Cardiac fibroblast (primary cell): ENCODE results near the gene GOLT1B.

Experiments used
- DNase-seq, 2 donors: peaks; one replicate each; pipeline versions ENCODE4 v3.0.0 to v3.0.0-alpha.2; 2010; ENCODE audit warnings: low read depth in 2 of 2
- H3K4me3 ChIP-seq, 2 donors: replicated peaks in 1 of 2; 1 replicate in 1 of 2; 2 replicates in 1 of 2; pipeline ENCODE4 v1.5.1; 2011; ENCODE audit warnings: low read depth in 2 of 2, low read length in 2 of 2, mild to moderate bottlenecking in 2 of 2, moderate library complexity in 1 of 2
- TF ChIP-seq, protein P1 (sequence below): IDR thresholded peaks from one replicate; pipeline ENCODE4 v1.5.1; 2011; ENCODE audit warnings: low read depth, mild to moderate bottlenecking, low read length, inconsistent platforms

The GOLT1B gene

DNA sequence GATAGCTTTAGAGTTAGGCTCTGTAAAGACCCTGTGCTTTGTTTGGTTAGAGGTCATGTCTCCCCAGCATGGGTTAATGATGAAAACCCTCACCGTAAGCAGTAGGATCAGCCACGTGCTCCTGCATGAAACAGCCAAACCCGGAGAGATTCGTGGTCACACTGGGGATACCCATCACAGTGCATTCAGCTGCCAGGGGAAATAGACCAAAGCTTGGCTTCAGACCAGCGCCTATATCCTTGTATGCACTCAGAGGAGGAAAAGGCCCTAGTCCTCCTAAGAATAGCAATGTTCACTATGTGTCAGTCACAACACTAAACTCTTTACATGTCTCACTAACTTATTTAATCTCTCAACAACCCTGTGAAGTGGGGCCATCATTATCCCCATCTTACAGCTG, 40.8 kb downstream of the GOLT1B start:
- no peak overlapping the region for H3K4me3 ChIP-seq
- TF ChIP-seq, protein P1, sequence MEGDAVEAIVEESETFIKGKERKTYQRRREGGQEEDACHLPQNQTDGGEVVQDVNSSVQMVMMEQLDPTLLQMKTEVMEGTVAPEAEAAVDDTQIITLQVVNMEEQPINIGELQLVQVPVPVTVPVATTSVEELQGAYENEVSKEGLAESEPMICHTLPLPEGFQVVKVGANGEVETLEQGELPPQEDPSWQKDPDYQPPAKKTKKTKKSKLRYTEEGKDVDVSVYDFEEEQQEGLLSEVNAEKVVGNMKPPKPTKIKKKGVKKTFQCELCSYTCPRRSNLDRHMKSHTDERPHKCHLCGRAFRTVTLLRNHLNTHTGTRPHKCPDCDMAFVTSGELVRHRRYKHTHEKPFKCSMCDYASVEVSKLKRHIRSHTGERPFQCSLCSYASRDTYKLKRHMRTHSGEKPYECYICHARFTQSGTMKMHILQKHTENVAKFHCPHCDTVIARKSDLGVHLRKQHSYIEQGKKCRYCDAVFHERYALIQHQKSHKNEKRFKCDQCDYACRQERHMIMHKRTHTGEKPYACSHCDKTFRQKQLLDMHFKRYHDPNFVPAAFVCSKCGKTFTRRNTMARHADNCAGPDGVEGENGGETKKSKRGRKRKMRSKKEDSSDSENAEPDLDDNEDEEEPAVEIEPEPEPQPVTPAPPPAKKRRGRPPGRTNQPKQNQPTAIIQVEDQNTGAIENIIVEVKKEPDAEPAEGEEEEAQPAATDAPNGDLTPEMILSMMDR, result no peak
- no peak for DNase-seq

DNA sequence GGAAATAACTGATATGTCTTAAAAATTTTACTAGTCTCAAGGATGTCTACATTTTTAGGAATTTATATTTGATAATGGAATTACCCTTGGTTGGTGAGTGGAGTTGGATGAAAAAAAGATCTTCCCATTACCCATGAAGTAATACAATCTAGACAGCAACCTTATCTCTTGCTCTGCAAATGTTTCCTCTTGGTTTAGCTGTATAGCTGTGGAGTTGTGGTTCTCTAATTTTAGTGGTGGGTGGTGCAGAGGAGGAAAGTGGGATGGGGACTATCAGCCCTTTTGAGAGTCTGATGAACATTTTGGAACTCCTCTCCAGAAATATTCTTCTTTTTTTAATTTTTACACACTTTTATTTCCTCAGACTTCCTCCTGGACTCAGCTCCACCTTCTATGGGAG, 41.6 kb downstream of the GOLT1B start:
- no peak for DNase-seq
- H3K4me3 ChIP-seq, result no peak overlapping the region
- TF ChIP-seq, protein P1, result no peak

DNA sequence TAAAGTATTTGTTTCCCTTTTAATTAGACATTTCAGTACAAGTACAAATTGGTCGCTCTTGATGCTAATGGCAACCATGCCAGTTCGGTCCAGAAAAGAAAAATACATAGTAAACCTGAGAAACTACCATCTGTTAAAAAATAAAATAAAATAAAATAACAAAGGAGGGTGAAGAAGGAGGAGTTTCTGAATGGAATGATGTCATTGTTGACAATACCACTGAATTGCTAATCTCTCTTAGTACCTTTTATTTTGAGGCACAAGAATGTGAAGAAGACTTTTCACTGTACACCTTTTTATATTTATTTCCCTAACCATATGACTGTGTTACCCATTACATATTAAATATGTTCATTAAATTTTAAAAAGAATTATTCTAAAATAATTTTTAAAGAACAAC, 44.0 kb downstream of the GOLT1B start:
- H3K4me3 ChIP-seq, result no peak overlapping the region
- no peak for DNase-seq

DNA sequence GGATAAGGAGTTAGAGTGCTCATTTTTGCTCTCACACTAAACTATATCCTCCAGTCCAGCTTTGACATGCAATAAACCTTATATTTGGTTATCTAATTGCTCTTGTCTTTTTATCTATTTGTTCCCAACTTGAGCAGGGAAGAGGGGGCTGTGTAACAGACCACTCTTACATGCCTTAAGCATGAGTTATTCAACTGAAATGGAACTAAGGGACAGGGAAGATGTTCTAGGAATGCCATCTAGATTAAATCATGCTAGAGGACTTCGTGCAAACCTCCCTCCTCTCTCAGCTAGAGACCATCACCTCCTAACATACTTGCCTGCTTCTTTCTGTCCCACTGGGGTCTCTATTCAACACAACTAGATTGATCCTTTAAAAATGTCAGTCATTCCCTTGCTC, 45.1 kb downstream of the GOLT1B start:
- DNase-seq, result peak in 1 of 2 donors; percentile 35
- TF ChIP-seq, protein P1, result no peak
- H3K4me3 ChIP-seq, result no peak overlapping the region

More for the DNA sequence above, 44.0 kb downstream of the GOLT1B start:
- TF ChIP-seq, protein P1, result no peak

DNA sequence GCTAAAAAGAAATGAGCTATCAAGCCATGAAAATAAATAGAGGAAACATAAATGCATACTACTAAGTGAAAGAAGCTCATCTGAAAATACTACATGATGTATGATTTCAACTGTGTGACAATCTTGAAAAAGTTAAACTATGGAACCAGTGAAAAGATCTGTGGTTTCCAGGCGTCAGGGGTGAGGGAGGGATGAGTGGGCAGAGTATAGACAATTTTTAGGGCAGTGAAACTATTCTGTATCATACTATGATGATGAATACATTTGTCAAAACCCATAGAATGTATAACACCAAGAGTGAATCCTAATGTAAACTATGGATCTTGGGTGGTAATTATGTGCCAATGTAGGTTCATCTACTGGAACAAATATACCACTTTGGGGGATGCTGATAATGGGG, 45.8 kb downstream of the GOLT1B start:
- TF ChIP-seq, protein P1, result no peak
- DNase-seq, result no peak
- no peak overlapping the region for H3K4me3 ChIP-seq

DNA sequence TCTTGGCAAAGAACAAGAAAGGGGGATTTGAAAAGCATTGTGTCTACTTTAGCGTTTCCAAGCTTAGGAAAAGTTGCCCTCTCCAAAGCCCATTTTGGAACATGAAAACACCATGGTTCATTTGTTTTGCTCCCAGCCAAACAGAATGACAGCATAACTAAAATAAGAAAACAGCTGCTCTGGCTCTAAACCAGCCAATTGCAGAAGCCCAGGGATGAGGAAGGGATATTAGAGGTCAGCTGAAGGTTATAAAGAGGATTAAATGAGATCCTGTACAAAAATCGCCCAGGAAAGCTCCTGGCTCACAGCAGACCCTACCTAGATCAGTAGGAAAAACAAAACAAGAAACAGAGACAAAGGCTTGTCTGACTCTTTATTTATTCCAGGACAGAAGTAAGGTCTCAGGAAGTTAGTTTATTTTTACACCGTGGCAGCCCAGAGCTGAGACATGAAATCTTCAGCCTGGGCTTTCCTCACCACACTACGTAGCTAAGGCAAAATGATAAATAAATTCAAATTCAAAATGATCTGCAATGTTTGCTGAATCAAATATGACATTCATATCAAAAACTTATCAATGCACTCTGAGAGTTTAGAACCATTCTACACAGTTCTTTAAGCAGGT, 50.4 kb downstream of the GOLT1B start:
- peak; percentile 4 to 32 for DNase-seq
- TF ChIP-seq, protein P1, result no peak
- no peak overlapping the region for H3K4me3 ChIP-seq
